ENCODE data around the gene RHO. TPM values are rescaled to one million over a fixed set of nuclear protein-coding genes. Genes with fewer than 3 reads are reported as not detected.

Gene RHO
- total and polyA plus RNA-seq, 7 experiments from 2014 or later: not detected

GRCh38 chr3:129573493-129573892, 45.1 kb downstream of the RHO start:
- H3K36me3 Mint-ChIP-seq: no peaks in the 10 kb centered on the region
- DNase-seq (no peak), ATAC-seq (no peak)
- H3K9me3 Mint-ChIP-seq: peaks cover 0 to 1% (median 0%) of the 10 kb centered on the region in 11 donors
- ChIA-PET CTCF (no interaction called here), POLR2A (no interaction called here)
- no peaks in the 10 kb centered on the region for H3K27me3 ChIP-seq (ENCODE audit: control insufficient read depth in 2 of 2, insufficient read depth in 2 of 2, low read length in 2 of 2)
- peaks cover 4 to 25% (median 19%) of the 10 kb centered on the region in 7 donors for H3K4me1 Mint-ChIP-seq
- H3K27ac ChIP-seq (ENCODE audit: low read depth, low read length): no peak overlapping the region
- intact Hi-C loops (cut with micrococcal nuclease): no loop called here
- peak overlapping the region in 1 of 10 donors; percentile 69 for H3K4me3 Mint-ChIP-seq
- H3K4me3 ChIP-seq (ENCODE audit: low read length): no peak overlapping the region
- peak overlapping the region in 5 of 9 donors; percentile 41 to 78 (median 72) for H3K27ac Mint-ChIP-seq
- H3K9me3 ChIP-seq (ENCODE audit: control insufficient read depth in 2 of 3, low read length in 3 of 3): no peaks in the 10 kb centered on the region
- H3K4me1 ChIP-seq (ENCODE audit: control insufficient read depth in 2 of 2, insufficient read depth in 2 of 2, low read length in 2 of 2): peaks cover 20 to 44% of the 10 kb centered on the region in 2 donors
- no peaks in the 10 kb centered on the region for H3K36me3 ChIP-seq (ENCODE audit: control insufficient read depth in 2 of 3, insufficient read depth in 3 of 3, low read length in 3 of 3)
- no peaks in the 10 kb centered on the region for H3K27me3 Mint-ChIP-seq

GRCh38 chr3:129574206-129574605, 45.8 kb downstream of the RHO start:
- H3K36me3 Mint-ChIP-seq: no peaks in the 10 kb centered on the region
- DNase-seq (no peak), ATAC-seq (no peak)
- Histone ChIP-seq H3K4me3 (ENCODE audit: low read length) (no peak overlapping the region), H3K9me3 (ENCODE audit: control insufficient read depth in 2 of 3, low read length in 3 of 3) (no peaks in the 10 kb centered on the region), H3K4me1 (ENCODE audit: control insufficient read depth in 2 of 2, insufficient read depth in 2 of 2, low read length in 2 of 2) (peaks cover 20 to 45% of the 10 kb centered on the region in 2 donors), H3K36me3 (ENCODE audit: control insufficient read depth in 2 of 3, insufficient read depth in 3 of 3, low read length in 3 of 3) (no peaks in the 10 kb centered on the region), H3K27me3 (ENCODE audit: control insufficient read depth in 2 of 2, insufficient read depth in 2 of 2, low read length in 2 of 2) (no peaks in the 10 kb centered on the region), H3K27ac (ENCODE audit: low read depth, low read length) (no peak overlapping the region)
- H3K4me3 Mint-ChIP-seq: no peak overlapping the region
- POLR2A ChIA-PET: interaction anchor here (0.6 kb wide), 1 partner anchor 44 kb away, joined by 3 read pairs; no protein-coding TSS in a partner anchor
- no peaks in the 10 kb centered on the region for H3K9me3 Mint-ChIP-seq
- H3K4me1 Mint-ChIP-seq: peaks cover 4 to 29% (median 20%) of the 10 kb centered on the region in 7 donors
- CTCF ChIA-PET: no interaction called here
- no peaks in the 10 kb centered on the region for H3K27me3 Mint-ChIP-seq
- intact Hi-C loops (cut with micrococcal nuclease): no loop called here
- H3K27ac Mint-ChIP-seq: peak overlapping the region in 6 of 9 donors; percentile 28 to 71 (median 56)

GRCh38 chr3:129575233-129575996, 47.0 kb downstream of the RHO start:
- ChIA-PET POLR2A (interaction anchor here (2.6 kb wide), 1 partner anchor 18 kb away, joined by 12 read pairs; no protein-coding TSS in a partner anchor), CTCF (no interaction called here)
- intact Hi-C loops (cut with micrococcal nuclease): loop anchor here in 1 of 2 donors (5.0 kb wide), 1 partner anchor 52 kb away; no protein-coding TSS in a partner anchor
- Mint-ChIP-seq H3K27ac (peak overlapping the region in 7 of 9 donors; percentile 65 to 96 (median 79)), H3K9me3 (no peaks in the 10 kb centered on the region), H3K36me3 (no peaks in the 10 kb centered on the region), H3K4me1 (peaks cover 4 to 29% (median 20%) of the 10 kb centered on the region in 7 donors), H3K4me3 (peak overlapping the region in 1 of 10 donors; percentile 33), H3K27me3 (no peaks in the 10 kb centered on the region)
- H3K4me3 ChIP-seq (ENCODE audit: low read length): no peak overlapping the region
- DNase-seq (no peak), ATAC-seq (no peak)
- no peaks in the 10 kb centered on the region for H3K9me3 ChIP-seq (ENCODE audit: control insufficient read depth in 2 of 3, low read length in 3 of 3)
- H3K36me3 ChIP-seq (ENCODE audit: control insufficient read depth in 2 of 3, insufficient read depth in 3 of 3, low read length in 3 of 3): no peaks in the 10 kb centered on the region
- no peaks in the 10 kb centered on the region for H3K27me3 ChIP-seq (ENCODE audit: control insufficient read depth in 2 of 2, insufficient read depth in 2 of 2, low read length in 2 of 2)
- H3K4me1 ChIP-seq (ENCODE audit: control insufficient read depth in 2 of 2, insufficient read depth in 2 of 2, low read length in 2 of 2): peaks cover 20 to 50% of the 10 kb centered on the region in 2 donors
- H3K27ac ChIP-seq (ENCODE audit: low read depth, low read length): no peak overlapping the region

- CTCF ChIA-PET: no interaction called here
- Histone ChIP-seq H3K27ac (ENCODE audit: low read depth, low read length) (no peak overlapping the region), H3K4me1 (ENCODE audit: control insufficient read depth in 2 of 2, insufficient read depth in 2 of 2, low read length in 2 of 2) (peaks cover 20 to 50% of the 10 kb centered on the region in 2 donors), H3K36me3 (ENCODE audit: control insufficient read depth in 2 of 3, insufficient read depth in 3 of 3, low read length in 3 of 3) (no peaks in the 10 kb centered on the region), H3K27me3 (ENCODE audit: control insufficient read depth in 2 of 2, insufficient read depth in 2 of 2, low read length in 2 of 2) (no peaks in the 10 kb centered on the region), H3K9me3 (ENCODE audit: control insufficient read depth in 2 of 3, low read length in 3 of 3) (no peaks in the 10 kb centered on the region), H3K4me3 (ENCODE audit: low read length) (peak overlapping the region; percentile 15)
- Mint-ChIP-seq H3K9me3 (no peaks in the 10 kb centered on the region), H3K27ac (peak overlapping the region; percentile 10 to 96 (median 89)), H3K27me3 (no peaks in the 10 kb centered on the region), H3K4me3 (peak overlapping the region in 4 of 10 donors; percentile 13 to 65 (median 34)), H3K36me3 (no peaks in the 10 kb centered on the region), H3K4me1 (peaks cover 4 to 29% (median 20%) of the 10 kb centered on the region in 7 donors)
- ATAC-seq (no peak), DNase-seq (no peak)
- POLR2A ChIA-PET: interaction anchor here (1.6 to 2.6 kb wide), 3 partner anchors 17 to 260 kb away, joined by 6 to 12 read pairs (median 9); partner anchors contain the start of genes IFT122 and MBD4
- intact Hi-C loops (cut with micrococcal nuclease): loop anchor here in 1 of 2 donors (2.0 to 5.0 kb wide), 2 partner anchors 19 to 51 kb away; no protein-coding TSS in a partner anchor
These were observed 47.6 kb downstream of the RHO start for GRCh38 chr3:129575997-129576384.

GRCh38 chr3:129576514-129577352, 48.3 kb downstream of the RHO start:
- no peaks in the 10 kb centered on the region for H3K36me3 ChIP-seq (ENCODE audit: control insufficient read depth in 2 of 3, insufficient read depth in 3 of 3, low read length in 3 of 3)
- Mint-ChIP-seq H3K4me3 (peak overlapping the region; percentile 16 to 65 (median 48)), H3K9me3 (no peaks in the 10 kb centered on the region), H3K27me3 (no peaks in the 10 kb centered on the region), H3K4me1 (peaks cover 4 to 29% (median 20%) of the 10 kb centered on the region in 7 donors), H3K36me3 (no peaks in the 10 kb centered on the region), H3K27ac (peak overlapping the region; percentile 67 to 96 (median 89))
- ATAC-seq (peak; percentile 84), DNase-seq (peak in 8 of 9 donors; percentile 27 to 81 (median 70))
- no peaks in the 10 kb centered on the region for H3K9me3 ChIP-seq (ENCODE audit: control insufficient read depth in 2 of 3, low read length in 3 of 3)
- H3K4me3 ChIP-seq (ENCODE audit: low read length): peak overlapping the region; percentile 15
- CTCF ChIA-PET: interaction anchor here (0.6 to 1.1 kb wide), 2 partner anchors 17 to 308 kb away, joined by 3 read pairs; no protein-coding TSS in a partner anchor
- peaks cover 20 to 50% of the 10 kb centered on the region in 2 donors for H3K4me1 ChIP-seq (ENCODE audit: control insufficient read depth in 2 of 2, insufficient read depth in 2 of 2, low read length in 2 of 2)
- POLR2A ChIA-PET: interaction anchor here (1.4 to 2.6 kb wide), 4 partner anchors 17 to 261 kb away, joined by 4 to 12 read pairs (median 8); partner anchors contain the start of genes IFT122 and MBD4
- H3K27me3 ChIP-seq (ENCODE audit: control insufficient read depth in 2 of 2, insufficient read depth in 2 of 2, low read length in 2 of 2): no peaks in the 10 kb centered on the region
- intact Hi-C loops (cut with micrococcal nuclease): loop anchor here in 1 of 2 donors (2.0 to 5.0 kb wide), 2 partner anchors 18 to 51 kb away; no protein-coding TSS in a partner anchor
- H3K27ac ChIP-seq (ENCODE audit: low read depth, low read length): peak overlapping the region; percentile 14

GRCh38 chr3:129577366-129577765, 48.9 kb downstream of the RHO start:
- ChIA-PET CTCF (interaction anchor here (0.6 to 1.1 kb wide), 2 partner anchors 16 to 307 kb away, joined by 3 read pairs; no protein-coding TSS in a partner anchor), POLR2A (interaction anchor here (0.6 to 2.6 kb wide), 5 partner anchors 16 to 261 kb away, joined by 3 to 12 read pairs (median 6); partner anchors contain the start of genes IFT122 and MBD4)
- Mint-ChIP-seq H3K36me3 (no peaks in the 10 kb centered on the region), H3K27me3 (no peaks in the 10 kb centered on the region), H3K9me3 (no peaks in the 10 kb centered on the region), H3K27ac (peak overlapping the region in 4 of 9 donors; percentile 85 to 94 (median 90)), H3K4me3 (peak overlapping the region in 2 of 10 donors; percentile 53 to 65), H3K4me1 (peaks cover 4 to 29% (median 20%) of the 10 kb centered on the region in 7 donors)
- Histone ChIP-seq H3K27me3 (ENCODE audit: control insufficient read depth in 2 of 2, insufficient read depth in 2 of 2, low read length in 2 of 2) (no peaks in the 10 kb centered on the region), H3K36me3 (ENCODE audit: control insufficient read depth in 2 of 3, insufficient read depth in 3 of 3, low read length in 3 of 3) (no peaks in the 10 kb centered on the region), H3K4me3 (ENCODE audit: low read length) (no peak overlapping the region), H3K4me1 (ENCODE audit: control insufficient read depth in 2 of 2, insufficient read depth in 2 of 2, low read length in 2 of 2) (peaks cover 20 to 50% of the 10 kb centered on the region in 2 donors), H3K27ac (ENCODE audit: low read depth, low read length) (no peak overlapping the region), H3K9me3 (ENCODE audit: control insufficient read depth in 2 of 3, low read length in 3 of 3) (no peaks in the 10 kb centered on the region)
- intact Hi-C loops (cut with micrococcal nuclease): loop anchor here in 1 of 2 donors (2.0 to 5.0 kb wide), 2 partner anchors 17 to 50 kb away; no protein-coding TSS in a partner anchor
- no peak for ATAC-seq
- no peak for DNase-seq
